H1 (cell line): ENCODE data around the gene ACP3. TPM values are rescaled to one million over a fixed set of nuclear protein-coding genes. Genes with fewer than 3 reads are reported as not detected.

ENCODE experiments used
- CTCF ChIA-PET: fragments of 300-600 bp; sonication (Branson Sonifier 250); formaldehyde crosslinking; loops from one replicate; lab custom pipeline; 2021; ENCODE audit not compliant: partially characterized antibody; lab: Charles Lee
- POLR2A ChIA-PET: fragments of 300-600 bp; sonication (Branson Sonifier 250); formaldehyde crosslinking; loops from one replicate; lab custom pipeline; 2021; ENCODE audit warnings: inconsistent platforms; ENCODE audit not compliant: partially characterized antibody; lab: Charles Lee
- DNase-seq, 2 experiments: peaks; one replicate each; pipeline versions ENCODE4 v3.0.0 to v3.0.0-alpha.2; 2010 to 2022; ENCODE audit warnings: low spot score in 2 of 2, low read depth in 1 of 2, mixed read lengths in 1 of 2
- FAIRE-seq: peaks from 2 replicates; lab custom pipeline; 2011; peaks lifted over from hg19 to GRCh38; lab: Jason Lieb, UNC
- H2AFZ ChIP-seq: 2 replicates; pipeline ENCODE4 v1.8.1; 2012; ENCODE audit warnings: low read length, inconsistent platforms
- H2AK5ac ChIP-seq: 2 replicates; pipeline ENCODE4 v1.6.1; 2013; ENCODE audit warnings: low read depth, low read length
- H2BK120ac ChIP-seq: replicated peaks from 2 replicates; pipeline ENCODE3; 2013; ENCODE audit warnings: low read depth, low read length, inconsistent platforms
- H2BK12ac ChIP-seq: 2 replicates; pipeline ENCODE4 v1.6.1; 2013; ENCODE audit warnings: low read depth, low read length
- H2BK15ac ChIP-seq: 2 replicates; pipeline ENCODE4 v1.6.1; 2013; ENCODE audit warnings: low read length
- H2BK20ac ChIP-seq: 2 replicates; pipeline ENCODE4 v1.6.1; 2013; ENCODE audit warnings: low read length
- H2BK5ac ChIP-seq: 2 replicates; pipeline ENCODE4 v1.6.1; 2013; ENCODE audit warnings: low read depth, low read length
- H3K14ac ChIP-seq: 2 replicates; pipeline ENCODE4 v1.6.1; 2013; ENCODE audit warnings: inconsistent platforms; ENCODE audit not compliant: insufficient read length
- H3K18ac ChIP-seq: 2 replicates; pipeline ENCODE4 v1.6.1; 2013; ENCODE audit warnings: low read length; ENCODE audit errors: extremely low read depth
- H3K23ac ChIP-seq: 2 replicates; pipeline ENCODE4 v1.6.1; 2013; ENCODE audit warnings: inconsistent platforms; ENCODE audit not compliant: insufficient read length
- H3K23me2 ChIP-seq: 2 replicates; pipeline ENCODE4 v1.6.1; 2013; ENCODE audit warnings: low read depth, low read length
- H3K27ac ChIP-seq: 2 replicates; pipeline ENCODE4 v1.6.1; 2011; ENCODE audit warnings: low read depth, low read length, inconsistent platforms
- H3K27me3 ChIP-seq, 4 experiments: replicated peaks in 1 of 4; 1 replicate in 1 of 4; 2 replicates in 3 of 4; pipeline versions ENCODE4 v1.6.1 to v1.8.1; 2011 to 2013; ENCODE audit warnings: low read length in 3 of 4, mild to moderate bottlenecking in 3 of 4, inconsistent platforms in 2 of 4, mixed read lengths in 2 of 4, moderate library complexity in 1 of 4; ENCODE audit not compliant: control insufficient read depth in 3 of 4, insufficient read depth in 3 of 4; ENCODE audit errors: extremely low read depth in 1 of 4
- H3K36me3 ChIP-seq, 4 experiments: 2 replicates each; pipeline versions ENCODE4 v1.6.1 to v1.8.1; 2011 to 2013; ENCODE audit warnings: mild to moderate bottlenecking in 4 of 4, low read length in 3 of 4, moderate library complexity in 2 of 4, control low read depth in 1 of 4, inconsistent platforms in 1 of 4; ENCODE audit not compliant: insufficient read depth in 4 of 4, control insufficient read depth in 2 of 4
- H3K4ac ChIP-seq: replicated peaks from 2 replicates; pipeline ENCODE3; 2013; ENCODE audit warnings: low read length, low read depth, mixed read lengths, inconsistent platforms; ENCODE audit not compliant: insufficient read length
- H3K4me1 ChIP-seq, 4 experiments: replicated peaks in 1 of 4; 1 replicate in 1 of 4; 2 replicates in 3 of 4; pipeline versions ENCODE4 v1.6.1 to v1.8.1; 2011 to 2013; ENCODE audit warnings: low read length in 3 of 4, inconsistent platforms in 2 of 4, mixed read lengths in 1 of 4; ENCODE audit not compliant: insufficient read depth in 4 of 4, control insufficient read depth in 3 of 4
- H3K4me2 ChIP-seq, 2 experiments: 2 replicates each; pipeline versions ENCODE4 v1.6.1 to v1.8.1; 2011 to 2013; ENCODE audit warnings: low read depth in 2 of 2, low read length in 2 of 2, control low read depth in 1 of 2, inconsistent platforms in 1 of 2, mild to moderate bottlenecking in 1 of 2; ENCODE audit not compliant: insufficient read depth in 1 of 2
- H3K4me3 ChIP-seq, 4 experiments: fragments of 200-600, 300-600 bp in 1 of 4; sonication (generic), shearing (Covaris generic), sonication (Bioruptor Twin) in 1 of 4; 2 replicates each; pipeline versions ENCODE4 v1.5.1 to v1.8.1; 2011 to 2016; ENCODE audit warnings: low read length in 4 of 4, low read depth in 3 of 4, control low read depth in 2 of 4, inconsistent platforms in 2 of 4, mild to moderate bottlenecking in 2 of 4, mixed read lengths in 1 of 4, moderate library complexity in 1 of 4; ENCODE audit not compliant: insufficient read depth in 2 of 4; ENCODE audit errors: extremely low read depth in 1 of 4
- H3K56ac ChIP-seq: replicated peaks from 2 replicates; pipeline ENCODE3; 2013; ENCODE audit warnings: low read depth, mild to moderate bottlenecking, mixed read lengths, low read length, inconsistent platforms; ENCODE audit not compliant: insufficient read length
- H3K79me1 ChIP-seq: 2 replicates; pipeline ENCODE4 v1.6.1; 2013; ENCODE audit warnings: low read depth, low read length, control low read depth
- H3K79me2 ChIP-seq, 2 experiments: 2 replicates each; pipeline versions ENCODE4 v1.6.1 to v1.8.1; 2012 to 2013; ENCODE audit warnings: low read length in 2 of 2, mild to moderate bottlenecking in 2 of 2, inconsistent platforms in 1 of 2; ENCODE audit not compliant: insufficient read depth in 2 of 2, control insufficient read depth in 1 of 2
- H3K9ac ChIP-seq, 4 experiments: replicated peaks in 1 of 4; 1 replicate in 1 of 4; 2 replicates in 3 of 4; pipeline versions ENCODE4 v1.6.1 to v1.8.1; 2011 to 2013; ENCODE audit warnings: low read depth in 3 of 4, low read length in 3 of 4, control low read depth in 2 of 4, mild to moderate bottlenecking in 2 of 4, moderate library complexity in 2 of 4, inconsistent platforms in 1 of 4; ENCODE audit errors: extremely low read depth in 1 of 4
- H3K9me3 ChIP-seq, 2 experiments: 2 replicates each; pipeline versions ENCODE4 v1.6.1 to v1.8.1; 2012 to 2013; ENCODE audit warnings: mild to moderate bottlenecking in 2 of 2, moderate library complexity in 2 of 2, control low read depth in 1 of 2, inconsistent platforms in 1 of 2, low read depth in 1 of 2, low read length in 1 of 2, mixed read lengths in 1 of 2; ENCODE audit not compliant: insufficient read depth in 2 of 2
- H4K20me1 ChIP-seq, 2 experiments: replicated peaks in 1 of 2; 2 replicates each; pipeline versions ENCODE3 to v1.8.1; 2011 to 2013; ENCODE audit warnings: inconsistent platforms in 2 of 2, low read length in 2 of 2, mild to moderate bottlenecking in 1 of 2; ENCODE audit not compliant: insufficient read depth in 2 of 2, control insufficient read depth in 1 of 2
- H4K5ac ChIP-seq: 2 replicates; pipeline ENCODE4 v1.6.1; 2013; ENCODE audit warnings: low read length, low read depth, mixed read lengths, inconsistent platforms; ENCODE audit not compliant: insufficient read length
- H4K8ac ChIP-seq: 2 replicates; pipeline ENCODE4 v1.8.0; 2013; ENCODE audit warnings: mild to moderate bottlenecking, moderate library complexity, low read length, inconsistent platforms; ENCODE audit not compliant: insufficient read depth; ENCODE audit errors: extremely low read depth
- H4K91ac ChIP-seq: replicated peaks from 2 replicates; pipeline ENCODE3; 2013; ENCODE audit warnings: low read length, mixed read lengths, inconsistent platforms; ENCODE audit not compliant: insufficient read length
- CBX5 ChIP-seq: fragments of 300-800, 300-1000 bp; sonication (generic); IDR thresholded peaks from 2 replicates; pipeline ENCODE4 v1.7.1; 2016; ENCODE audit warnings: antibody characterized with exemption, low read length, low read depth
- CREB1 ChIP-seq: IDR thresholded peaks from 2 replicates; pipeline ENCODE4 v1.6.1; 2012; ENCODE audit warnings: inconsistent platforms
- EGR1 ChIP-seq: IDR thresholded peaks from 2 replicates; pipeline ENCODE4 v1.6.1; 2011; ENCODE audit warnings: low read depth, low read length, borderline replicate concordance
- EZH2 ChIP-seq: fragments of 200-600 bp; sonication (generic); IDR thresholded peaks from 2 replicates; pipeline ENCODE4 v1.7.1; 2012; ENCODE audit warnings: low read depth, mild to moderate bottlenecking, moderate library complexity, low read length, inconsistent platforms; ENCODE audit not compliant: severe bottlenecking
- KDM1A ChIP-seq: fragments of 200-600, 300-600 bp; sonication (generic); IDR thresholded peaks from 2 replicates; pipeline ENCODE4 v1.7.1; 2016; ENCODE audit warnings: mild to moderate bottlenecking, low read length, borderline replicate concordance
- KDM4A ChIP-seq: IDR thresholded peaks from one replicate; pipeline ENCODE4 v1.7.1; 2012; ENCODE audit warnings: low read depth, mild to moderate bottlenecking, moderate library complexity, low read length, inconsistent platforms; ENCODE audit not compliant: severe bottlenecking
- KDM5A ChIP-seq: fragments of 200-600 bp; IDR thresholded peaks from 2 replicates; pipeline ENCODE4 v1.7.1; 2012; ENCODE audit warnings: mild to moderate bottlenecking, low read length, inconsistent platforms, mixed read lengths
- POLR2AphosphoS5 ChIP-seq: IDR thresholded peaks from 2 replicates; pipeline ENCODE4 v1.6.1; 2011; ENCODE audit warnings: low read depth, low read length
- SP1 ChIP-seq: IDR thresholded peaks from 2 replicates; pipeline ENCODE4 v1.6.1; 2011; ENCODE audit warnings: low read depth, low read length
- TAF1 ChIP-seq: IDR thresholded peaks from 2 replicates; pipeline ENCODE4 v1.6.1; 2011; ENCODE audit warnings: mild to moderate bottlenecking, low read depth, low read length
- TCF12 ChIP-seq: IDR thresholded peaks from 2 replicates; pipeline ENCODE4 v1.6.1; 2011; ENCODE audit warnings: low read depth, mild to moderate bottlenecking, low read length
- WGBS, 2 experiments: shearing (Covaris generic) in 1 of 2; methylation state at CpG; one replicate each; pipeline versions ENCODE4 v1.1.6 to v1.1.7; 2013 to 2015; ENCODE audit warnings: low lambda C conversion rate in 2 of 2, mixed read lengths in 2 of 2, inconsistent platforms in 1 of 2, low coverage in 1 of 2, missing lambda C conversion rate in 1 of 2; ENCODE audit not compliant: insufficient replicate concordance in 2 of 2, insufficient coverage in 1 of 2, insufficient read length in 1 of 2; ENCODE audit errors: extremely low coverage in 1 of 2, missing lambda C conversion rate in 1 of 2; 5-methylcytosine and 5-hydroxymethylcytosine counted together
- polyA plus RNA-seq, 7 experiments: library from polyadenylated mRNA; depleted of rRNA in 3 of 7; stranded (reverse) in 5 of 7; unstranded in 2 of 7; fragments of >200 nt in 5 of 7; fragments of 200-250 nt in 2 of 7; gene quantifications; 1 replicate in 5 of 7; 2 replicates in 1 of 7; 4 replicates in 1 of 7; pipeline versions ENCODE4 v1.2.1 to v1.2.3, GENCODE V29; 2011 to 2013; ENCODE audit warnings: missing spikeins in 2 of 7, mixed read lengths in 2 of 7
- total RNA-seq: library from RNA; stranded (reverse); fragmentation: NEBNext Ultra II Directional; extraction: Animal tissue kit (Norgen Biotek cat#: 25700); gene quantifications from 2 replicates; pipeline ENCODE4 v1.2.1, GENCODE V29; 2021

Gene ACP3
- total and polyA plus RNA-seq, 2 of the 8 experiments (the other 6 are each of a cell fraction or from before 2014, with no cell fraction given): 1.2 to 1.4 TPM

GRCh38 chr3:132405188-132405587 lies 88.0 kb downstream of the ACP3 start:
- Histone ChIP-seq H3K56ac (no peak overlapping the region), H3K18ac (no peak overlapping the region), H3K36me3 (no peaks in the 10 kb centered on the region), H2BK15ac (no peak overlapping the region), H3K79me2 (no peaks in the 10 kb centered on the region), H2BK5ac (no peak overlapping the region), H3K23me2 (no peaks in the 10 kb centered on the region), H3K4me1 (no peaks in the 10 kb centered on the region), H3K9me3 (no peaks in the 10 kb centered on the region), H3K27ac (no peak overlapping the region), H3K4me2 (no peak overlapping the region), H2BK12ac (no peak overlapping the region), H4K20me1 (no peaks in the 10 kb centered on the region), H4K91ac (no peak overlapping the region), H3K79me1 (no peaks in the 10 kb centered on the region), H3K27me3 (no peaks in the 10 kb centered on the region), H3K4me3 (no peak overlapping the region), H3K4ac (no peak overlapping the region), H3K23ac (no peak overlapping the region), H4K5ac (no peak overlapping the region), H2AFZ (no peak overlapping the region), H2BK120ac (no peak overlapping the region), H3K9ac (no peak overlapping the region), H4K8ac (no peak overlapping the region), H3K14ac (no peak overlapping the region), H2BK20ac (no peak overlapping the region), H2AK5ac (no peak overlapping the region)
- ChIA-PET POLR2A (interaction anchor here (1.7 kb wide), 1 partner anchor 12 kb away, joined by 5 read pairs; the partner anchor contains the start of gene DNAJC13), CTCF (interaction anchor here (0.6 to 15.4 kb wide), 3 partner anchors 35 to 148 kb away, joined by 3 to 486 read pairs (median 3); no protein-coding TSS in a partner anchor)
- WGBS, 2 experiments: 88% methylated on average over 1 of the region's 1 CpG; no CpG with 5 or more reads in 1 of the 2 experiments
- DNase-seq (no peak), FAIRE-seq (no peak)
- TF ChIP-seq CBX5: no peak
- TF ChIP-seq KDM4A: no peak
- no peak for TF ChIP-seq EZH2
- TF ChIP-seq TCF12: no peak
- TF ChIP-seq KDM1A: no peak
- no peak for TF ChIP-seq CREB1
- no peak for TF ChIP-seq POLR2AphosphoS5
- TF ChIP-seq EGR1: no peak
- no peak for TF ChIP-seq TAF1
- no peak for TF ChIP-seq SP1
- TF ChIP-seq KDM5A: no peak
